Measurements from ENCODE around the gene ZNF485.
"Not testable (repeated sequence)": the region's sequence is repeated elsewhere in the genome, so short reads cannot be mapped to it uniquely, and the experiment has no call there.

ZNF485 gene

DNA sequence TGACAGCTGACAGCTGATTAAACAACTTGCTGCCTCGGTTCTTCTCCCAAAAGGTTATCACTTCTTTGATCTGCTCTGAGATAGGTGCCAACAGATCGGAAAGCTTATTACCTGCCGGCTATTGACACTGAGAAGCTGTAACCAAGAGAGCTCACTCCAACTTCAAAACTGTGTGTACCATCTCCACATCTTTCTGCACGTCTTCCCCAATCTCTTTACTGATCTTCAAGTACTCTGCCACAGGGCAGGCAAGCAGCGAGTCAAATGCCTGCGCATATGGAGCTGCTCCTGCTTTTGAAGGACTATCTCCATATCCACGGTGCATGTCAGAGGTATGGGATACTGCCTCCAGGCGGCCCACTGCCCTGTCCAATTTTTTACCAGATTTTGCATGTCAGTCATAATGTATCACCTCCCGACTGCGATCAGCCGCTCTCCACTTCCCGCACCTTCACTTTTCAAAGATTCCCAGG is 352 bp upstream of the ZNF485 start:
- DNase-seq (ENCODE audit: low spot score), result no peak

- no peak for DNase-seq (ENCODE audit: low spot score)
Observed at GRCh38 chr10:43607199-43607573, 948 bp downstream of the ZNF485 start.

DNA sequence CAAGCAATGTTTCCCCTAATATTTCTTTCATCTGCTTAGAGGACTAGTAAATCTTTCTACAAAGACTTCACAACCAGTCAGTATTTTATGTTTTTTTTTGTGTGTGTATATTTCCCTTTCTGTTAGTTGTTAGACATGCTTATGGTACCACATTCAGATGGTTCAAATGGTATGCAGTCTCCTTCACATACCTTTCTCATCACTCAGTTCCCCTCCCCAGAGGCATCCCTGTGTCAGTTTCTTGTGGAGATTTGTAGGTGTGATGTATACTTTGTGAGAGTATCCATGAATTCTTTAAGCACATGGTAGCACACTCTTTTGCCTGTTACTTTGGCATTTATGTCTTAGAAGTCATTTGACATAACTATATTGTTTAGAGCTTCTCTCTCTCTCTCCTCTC is 4.4 kb downstream of the ZNF485 start:
- DNase-seq (ENCODE audit: low spot score), result no peak

GRCh38 chr10:43616697-43617370 is 10.6 kb downstream of the ZNF485 start:
- DNase-seq (ENCODE audit: low spot score), result no peak

- DNase-seq (ENCODE audit: low spot score), result no peak
Observed at GRCh38 chr10:43619368-43619767, 13.1 kb downstream of the ZNF485 start.

DNA sequence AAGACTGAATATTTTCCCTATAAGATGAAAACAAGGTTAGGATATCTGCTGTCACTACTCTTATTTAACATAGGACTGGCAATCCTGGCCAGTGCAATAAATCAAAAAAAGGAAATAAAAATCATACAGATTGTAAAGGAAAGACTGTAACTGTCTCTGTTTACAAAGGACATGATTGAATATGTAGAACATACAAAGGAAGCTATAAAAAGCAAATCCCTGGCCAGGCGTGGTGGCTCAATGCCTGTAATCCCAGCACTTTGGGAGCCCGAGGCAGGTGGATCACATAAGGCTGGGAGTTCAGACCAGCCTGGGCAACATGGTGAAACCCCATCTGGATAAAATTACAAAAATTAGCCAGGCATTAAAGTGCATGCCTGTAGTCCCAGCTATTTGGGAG is 15.8 kb downstream of the ZNF485 start:
- no peak for DNase-seq (ENCODE audit: low spot score)

- peak; percentile 12 for DNase-seq (ENCODE audit: low spot score)
Observed at GRCh38 chr10:43623351-43623750, 17.1 kb downstream of the ZNF485 start.

- DNase-seq (ENCODE audit: low spot score), result no peak
Observed at GRCh38 chr10:43627942-43628341, 21.7 kb downstream of the ZNF485 start.

DNA sequence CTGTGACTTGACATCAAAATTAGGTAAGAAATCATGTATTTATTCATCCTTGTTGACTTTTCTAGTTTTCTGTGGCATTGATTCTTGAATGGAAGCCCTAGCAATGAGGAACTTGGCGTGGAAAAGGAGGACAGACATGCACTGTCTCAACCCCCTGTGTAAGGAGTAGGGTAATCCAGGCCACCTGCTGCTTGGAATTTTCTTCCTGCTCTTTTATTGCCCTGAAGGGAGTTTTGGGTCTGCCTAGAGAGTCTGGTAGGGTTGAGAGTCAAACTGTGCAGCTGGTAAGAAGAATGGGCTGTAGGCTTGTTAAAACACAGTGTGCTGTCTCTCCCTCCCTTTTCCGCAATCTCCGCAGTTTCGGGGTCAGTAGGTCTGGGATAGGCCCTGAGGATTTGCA is 22.7 kb downstream of the ZNF485 start:
- no peak for DNase-seq (ENCODE audit: low spot score)

DNA sequence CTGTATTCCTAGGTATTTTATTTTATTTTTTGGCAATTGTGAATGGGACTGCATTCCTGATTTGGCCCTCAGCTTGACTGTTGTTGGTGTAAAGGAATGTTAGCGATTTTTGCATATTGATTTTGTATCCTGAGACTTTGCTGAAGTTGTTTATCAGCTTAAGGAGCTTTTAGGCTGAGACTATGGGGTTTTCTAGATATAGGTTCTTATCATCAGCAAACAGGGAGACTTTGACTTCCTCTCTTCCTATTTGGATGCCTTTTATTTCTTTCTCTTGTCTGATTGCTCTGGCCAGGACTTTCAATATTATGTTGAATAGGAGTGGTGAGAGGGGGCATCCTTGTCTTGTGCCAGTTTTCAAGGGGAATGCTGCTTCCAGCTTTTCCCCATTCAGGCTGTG is 29.6 kb downstream of the ZNF485 start:
- DNase-seq (ENCODE audit: low spot score), result not testable (repeated sequence)

DNA sequence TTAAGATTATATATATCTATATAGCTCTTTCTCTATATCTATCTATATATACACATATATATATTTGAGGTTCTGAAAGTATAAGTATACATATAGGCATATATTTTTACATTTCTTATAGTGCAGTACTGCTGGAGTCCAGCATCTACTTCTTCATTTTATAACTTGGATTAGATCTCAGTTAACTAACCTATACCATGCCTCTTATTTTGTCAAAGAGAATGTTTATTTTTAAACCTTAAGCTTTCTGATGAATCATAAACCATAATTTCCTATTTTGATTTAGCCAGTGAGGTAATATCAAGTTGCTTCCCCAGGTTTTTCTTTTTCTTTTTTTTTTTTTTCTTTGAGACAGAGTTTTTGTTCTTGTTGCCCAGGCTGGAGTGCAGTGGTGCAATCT is 34.4 kb downstream of the ZNF485 start:
- no peak for DNase-seq (ENCODE audit: low spot score)

GRCh38 chr10:43644252-43644651 is 38.0 kb downstream of the ZNF485 start:
- no peak for DNase-seq (ENCODE audit: low spot score)

DNA sequence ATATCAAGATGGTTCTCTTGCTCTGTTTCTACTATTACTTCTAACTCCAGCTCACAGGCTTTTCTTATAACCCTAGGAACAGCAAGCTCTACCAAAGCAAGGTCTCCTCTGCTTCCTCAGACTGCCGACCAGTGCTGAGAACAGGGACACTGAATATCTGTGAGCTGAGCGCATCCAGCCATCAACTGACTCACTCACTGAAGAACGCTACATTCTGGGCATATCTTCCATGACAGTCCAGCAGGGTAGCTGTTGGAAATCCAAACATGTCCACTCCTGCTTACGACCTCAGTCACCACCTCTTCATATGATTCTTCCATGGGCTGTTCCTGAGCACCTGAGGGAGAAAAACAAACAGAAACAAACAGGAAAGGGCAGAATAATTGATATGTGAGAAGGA is 39.6 kb downstream of the ZNF485 start:
- no peak for DNase-seq (ENCODE audit: low spot score)

- DNase-seq (ENCODE audit: low spot score), result no peak
Observed at GRCh38 chr10:43647576-43647975, 41.3 kb downstream of the ZNF485 start.

GRCh38 chr10:43648095-43648397 is 41.8 kb downstream of the ZNF485 start:
- DNase-seq (ENCODE audit: low spot score), result no peak

- peak; percentile 88 for DNase-seq (ENCODE audit: low spot score)
Observed at GRCh38 chr10:43648398-43649184, 42.4 kb downstream of the ZNF485 start, which contains the start of gene ZNF32. Gene ZNF32, minus strand, starts transcription at chr10:43648881. Its CDS starts 2,748 bp downstream, at chr10:43646133.

DNA sequence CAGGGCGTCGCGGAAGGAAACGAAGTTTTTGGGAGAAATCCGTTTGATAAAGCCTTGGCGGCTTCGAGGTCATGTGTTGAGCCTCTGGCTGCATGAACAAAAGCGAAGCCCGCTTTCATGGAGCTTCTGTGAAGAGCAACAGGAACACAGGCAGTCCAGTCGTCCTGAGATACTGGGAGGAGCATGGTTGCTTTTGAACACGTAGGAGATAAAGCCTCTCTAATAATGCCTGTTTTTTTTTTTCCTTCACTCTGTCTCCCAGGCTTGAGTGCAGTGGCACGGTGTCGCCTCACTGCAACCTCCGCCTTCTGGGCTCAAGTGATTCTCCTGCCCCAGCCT is 42.9 kb downstream of the ZNF485 start:
- DNase-seq (ENCODE audit: low spot score), result no peak

DNA sequence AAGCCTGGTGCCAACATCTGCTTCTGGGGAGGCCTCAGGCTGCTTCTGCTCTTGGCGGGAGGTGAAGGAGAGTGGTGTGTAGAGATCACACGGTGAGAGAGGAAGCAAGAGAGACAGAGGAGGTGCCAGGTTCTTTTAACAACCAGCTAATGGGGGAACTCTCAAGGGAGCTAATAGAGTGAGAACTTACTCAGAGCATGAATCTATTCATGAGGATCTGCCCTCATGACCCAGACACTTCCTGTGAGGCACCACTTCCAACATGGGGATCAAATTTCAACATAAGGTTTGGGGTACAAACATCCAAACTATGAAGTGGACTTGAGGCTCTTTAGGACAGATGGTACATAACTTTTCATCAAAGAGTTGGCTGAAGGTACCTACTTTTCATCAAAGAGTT is 47.5 kb downstream of the ZNF485 start:
- no peak for DNase-seq (ENCODE audit: low spot score)

DNA sequence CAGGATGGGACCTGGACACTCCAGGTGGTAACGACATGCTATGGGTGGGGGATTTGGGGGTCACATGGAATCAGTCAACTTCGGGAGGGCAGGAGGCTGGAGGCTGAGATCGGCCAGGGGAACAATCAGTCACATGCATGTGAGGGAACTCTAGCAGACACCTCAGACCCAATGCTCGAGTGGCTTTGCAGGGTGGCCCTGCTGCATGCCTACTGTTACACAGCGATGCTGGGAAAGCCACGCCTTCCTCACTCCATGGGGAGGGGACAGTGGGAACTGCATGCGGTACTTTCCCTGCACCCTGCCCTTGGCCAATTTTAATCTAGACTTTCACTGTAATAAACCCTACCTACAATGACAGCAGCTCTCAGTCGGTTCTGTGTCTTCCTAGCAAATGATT is 49.1 kb downstream of the ZNF485 start:
- no peak for DNase-seq (ENCODE audit: low spot score)

DNA sequence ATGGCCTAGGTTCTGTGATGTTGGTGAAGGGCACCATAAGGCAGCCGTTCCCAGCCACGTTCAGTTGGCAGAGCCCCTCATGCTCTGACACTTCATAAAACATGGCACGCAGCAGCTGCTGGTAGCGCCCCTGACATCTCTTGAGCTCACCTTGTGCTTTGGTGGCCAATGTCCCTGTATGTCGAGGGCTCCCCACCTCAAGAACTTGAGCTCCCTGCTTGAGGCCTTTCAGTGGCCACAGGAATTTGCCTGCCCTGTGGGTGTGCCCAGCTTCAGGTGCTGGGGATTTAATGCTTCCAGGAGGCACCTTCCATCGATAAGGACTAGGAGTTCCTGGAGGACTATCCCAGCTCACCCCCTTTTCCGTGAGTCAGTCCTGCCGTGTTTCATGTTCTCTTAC is 52.0 kb downstream of the ZNF485 start:
- DNase-seq (ENCODE audit: low spot score), result no peak

DNA sequence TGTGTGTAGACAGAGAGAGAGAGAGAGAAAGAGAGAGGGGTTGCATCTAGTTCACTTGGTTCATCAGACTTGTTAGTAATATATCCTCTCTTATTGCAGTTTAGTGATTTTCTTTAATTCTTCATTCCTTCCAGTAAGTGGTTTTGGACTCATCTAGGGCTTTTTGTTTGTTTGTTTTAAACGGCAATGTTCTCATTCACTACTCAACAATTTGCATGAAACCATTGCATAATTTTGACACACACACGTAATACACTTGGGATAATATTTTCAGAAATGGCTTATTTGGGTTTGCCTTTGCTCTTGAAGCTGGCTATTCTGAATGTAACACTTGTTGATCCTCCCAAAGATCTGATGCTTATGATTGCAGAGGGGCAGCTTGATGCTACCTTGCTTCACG is 58.8 kb downstream of the ZNF485 start:
- DNase-seq (ENCODE audit: low spot score), result no peak

DNA sequence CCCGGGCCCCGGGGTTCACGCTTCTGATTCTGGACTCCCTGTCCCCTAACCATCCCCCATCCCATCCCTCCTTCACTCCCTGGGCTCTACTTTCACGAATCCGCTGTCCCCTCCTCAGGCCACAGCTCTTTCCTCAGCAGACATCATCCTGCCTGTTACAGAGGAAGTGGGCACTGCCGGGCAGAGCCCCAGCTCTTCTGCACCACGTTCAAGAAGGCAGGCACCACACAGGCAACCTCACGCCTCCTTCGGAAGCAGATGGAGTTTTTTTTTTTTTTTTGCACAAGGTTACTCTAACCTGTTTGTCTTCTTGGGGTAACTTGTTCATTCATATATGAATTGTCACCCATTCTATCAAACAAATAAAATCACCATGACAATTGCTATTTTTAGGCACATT is 60.3 kb downstream of the ZNF485 start:
- no peak for DNase-seq (ENCODE audit: low spot score)

DNA sequence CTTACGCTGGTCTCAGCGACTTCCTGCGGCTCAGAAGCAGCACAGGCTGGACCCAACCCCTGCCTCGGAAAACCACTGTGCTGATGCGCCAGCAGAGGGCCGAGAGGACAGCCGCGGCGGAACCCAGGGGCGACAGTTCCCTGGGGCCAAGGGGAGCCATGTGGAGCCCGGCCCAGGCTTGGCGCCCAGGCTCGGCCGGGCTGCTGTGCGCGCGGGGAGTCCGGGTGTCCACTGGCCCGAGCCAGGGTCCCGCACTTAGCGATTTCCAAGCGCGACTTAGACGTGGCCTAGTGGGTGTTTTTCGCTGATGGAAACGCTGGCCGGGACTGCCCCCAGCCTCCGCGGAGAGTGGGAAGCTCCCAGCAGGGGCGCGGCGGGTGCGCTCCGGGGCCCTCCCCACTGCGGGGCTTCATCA is 61.1 kb downstream of the ZNF485 start:
- peak; percentile 16 for DNase-seq (ENCODE audit: low spot score)

Measured in globus pallidus (tissue), 1 donor.